WERI-Rb-1 (cell line): Measurements from ENCODE around the gene MYO5A.
"Not testable (repeated sequence)": the region's sequence is repeated elsewhere in the genome, so short reads cannot be mapped to it uniquely, and the experiment has no call there.

Experiments used
- DNase-seq: peaks from one replicate; pipeline ENCODE4 v3.0.0-alpha.2; 2020
- H3K27ac ChIP-seq: fragments of 250-450 bp; sonication (Bioruptor Pico); 2 replicates; pipeline ENCODE4 v1.5.1; 2020; ENCODE audit warnings: mild to moderate bottlenecking, moderate library complexity
- H3K27me3 ChIP-seq: fragments of 250-450 bp; sonication (Bioruptor Pico); 2 replicates; pipeline ENCODE4 v1.5.1; 2021; ENCODE audit warnings: mild to moderate bottlenecking, low read depth, moderate library complexity; ENCODE audit not compliant: insufficient read depth, severe bottlenecking
- H3K36me3 ChIP-seq: fragments of 250-450 bp; sonication (Bioruptor Pico); 2 replicates; pipeline ENCODE4 v1.5.1; 2020; ENCODE audit warnings: mild to moderate bottlenecking, moderate library complexity
- H3K4me3 ChIP-seq: 2 replicates; pipeline ENCODE4 v1.5.1; 2011; ENCODE audit warnings: low read depth, mild to moderate bottlenecking, control low read depth, low read length
- H3K9me3 ChIP-seq: fragments of 250-450 bp; sonication (Bioruptor Pico); 2 replicates; pipeline ENCODE4 v1.5.1; 2021; ENCODE audit warnings: mild to moderate bottlenecking, moderate library complexity; ENCODE audit not compliant: severe bottlenecking
- TF ChIP-seq, protein P1 (sequence below): IDR thresholded peaks from 2 replicates; pipeline ENCODE4 v1.5.1; 2011; ENCODE audit warnings: low read depth, mild to moderate bottlenecking, control low read depth, inconsistent platforms, low read length

The MYO5A gene

DNA sequence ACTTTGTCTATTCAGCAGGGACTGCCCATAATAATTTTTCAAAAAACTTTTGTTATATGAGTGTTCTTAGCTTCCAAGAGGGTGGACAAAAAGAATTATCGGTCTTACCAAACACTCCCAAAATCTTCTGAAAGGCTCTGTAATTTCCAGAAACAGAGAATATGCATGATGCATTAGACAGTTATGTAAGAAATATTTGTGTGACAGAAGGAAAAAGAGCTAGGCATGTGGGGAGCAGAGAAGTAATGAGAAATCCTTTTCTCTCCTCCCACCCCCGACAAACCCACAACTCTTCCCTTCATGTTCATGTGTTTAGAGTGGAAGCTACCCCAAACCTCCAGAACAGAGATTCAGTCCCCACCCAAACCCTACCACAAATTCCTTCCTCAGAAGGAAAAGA is 86.8 kb downstream of the MYO5A start:
- TF ChIP-seq, protein P1, sequence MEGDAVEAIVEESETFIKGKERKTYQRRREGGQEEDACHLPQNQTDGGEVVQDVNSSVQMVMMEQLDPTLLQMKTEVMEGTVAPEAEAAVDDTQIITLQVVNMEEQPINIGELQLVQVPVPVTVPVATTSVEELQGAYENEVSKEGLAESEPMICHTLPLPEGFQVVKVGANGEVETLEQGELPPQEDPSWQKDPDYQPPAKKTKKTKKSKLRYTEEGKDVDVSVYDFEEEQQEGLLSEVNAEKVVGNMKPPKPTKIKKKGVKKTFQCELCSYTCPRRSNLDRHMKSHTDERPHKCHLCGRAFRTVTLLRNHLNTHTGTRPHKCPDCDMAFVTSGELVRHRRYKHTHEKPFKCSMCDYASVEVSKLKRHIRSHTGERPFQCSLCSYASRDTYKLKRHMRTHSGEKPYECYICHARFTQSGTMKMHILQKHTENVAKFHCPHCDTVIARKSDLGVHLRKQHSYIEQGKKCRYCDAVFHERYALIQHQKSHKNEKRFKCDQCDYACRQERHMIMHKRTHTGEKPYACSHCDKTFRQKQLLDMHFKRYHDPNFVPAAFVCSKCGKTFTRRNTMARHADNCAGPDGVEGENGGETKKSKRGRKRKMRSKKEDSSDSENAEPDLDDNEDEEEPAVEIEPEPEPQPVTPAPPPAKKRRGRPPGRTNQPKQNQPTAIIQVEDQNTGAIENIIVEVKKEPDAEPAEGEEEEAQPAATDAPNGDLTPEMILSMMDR: no peak
- H3K27me3 ChIP-seq: no peaks in the 10 kb centered on the region
- no peak overlapping the region for H3K4me3 ChIP-seq
- H3K27ac ChIP-seq: no peak overlapping the region
- H3K9me3 ChIP-seq: no peaks in the 10 kb centered on the region
- no peak for DNase-seq
- no peaks in the 10 kb centered on the region for H3K36me3 ChIP-seq

DNA sequence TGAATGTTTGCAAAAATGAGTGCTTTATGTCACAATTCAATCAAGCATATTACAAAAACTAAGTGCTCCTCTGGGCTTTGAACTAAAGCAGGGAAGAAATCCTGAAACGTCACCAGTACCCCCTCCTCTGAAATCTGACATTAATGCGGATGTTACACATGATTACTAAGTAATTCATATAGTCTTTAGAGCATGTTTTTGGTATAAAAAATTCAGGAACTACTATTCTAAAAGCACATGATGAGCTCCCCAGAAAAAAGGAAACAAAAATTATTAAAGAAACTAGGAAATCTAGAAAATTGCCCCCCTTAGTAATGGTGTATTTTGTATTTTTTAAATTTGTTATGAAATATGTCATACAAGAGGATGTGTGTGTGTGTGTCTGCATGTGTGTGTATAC is 87.7 kb downstream of the MYO5A start:
- H3K27ac ChIP-seq: no peak overlapping the region
- DNase-seq: no peak
- TF ChIP-seq, protein P1: no peak

DNA sequence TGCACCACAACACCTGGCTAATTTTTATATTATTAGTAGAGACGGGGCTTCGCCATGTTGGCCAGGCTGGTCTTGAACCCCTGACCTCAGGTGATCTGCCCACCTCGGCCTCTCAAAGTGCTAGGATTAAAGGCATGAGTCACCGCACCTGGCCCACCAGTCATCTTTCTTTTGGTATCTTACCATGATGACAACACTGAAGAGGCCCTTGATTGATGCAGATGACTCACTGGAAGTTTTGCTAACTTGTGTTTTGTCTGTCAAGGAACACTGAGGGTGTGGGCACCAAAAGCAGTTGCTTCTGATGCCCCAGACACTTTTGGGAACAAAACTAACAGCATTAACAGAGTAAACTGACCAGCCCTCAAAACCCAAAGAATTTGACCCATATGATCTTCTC is 88.3 kb downstream of the MYO5A start:
- no peaks in the 10 kb centered on the region for H3K27me3 ChIP-seq
- TF ChIP-seq, protein P1: no peak
- no peak for DNase-seq
- H3K36me3 ChIP-seq: no peaks in the 10 kb centered on the region
- H3K9me3 ChIP-seq: no peaks in the 10 kb centered on the region
- H3K27ac ChIP-seq: no peak overlapping the region
- H3K4me3 ChIP-seq: no peak overlapping the region

More for the DNA sequence above, 87.7 kb downstream of the MYO5A start:
- Histone ChIP-seq H3K36me3 (no peaks in the 10 kb centered on the region), H3K9me3 (no peaks in the 10 kb centered on the region), H3K4me3 (no peak overlapping the region), H3K27me3 (no peaks in the 10 kb centered on the region)

DNA sequence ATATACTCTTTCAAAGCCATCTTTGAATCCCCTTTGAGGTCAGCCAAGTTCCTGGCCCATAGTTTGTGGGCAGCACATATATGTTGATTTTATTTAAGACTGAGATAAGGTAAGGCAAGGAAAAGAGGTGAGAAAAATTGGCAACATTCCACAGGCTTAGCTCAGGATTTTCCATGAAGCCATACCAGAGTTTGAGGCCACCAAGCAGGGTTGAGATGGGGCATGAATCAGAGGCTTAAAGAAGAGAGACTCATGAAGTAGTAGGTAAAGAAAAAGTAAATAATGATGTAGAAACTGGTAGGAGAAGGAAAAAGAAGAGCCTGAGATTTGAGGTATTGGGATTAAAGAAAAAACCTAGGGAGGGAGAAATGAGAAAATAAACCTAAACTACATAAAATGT is 89.2 kb downstream of the MYO5A start:
- no peak overlapping the region for H3K4me3 ChIP-seq
- H3K27ac ChIP-seq: no peak overlapping the region
- no peaks in the 10 kb centered on the region for H3K9me3 ChIP-seq
- no peak for DNase-seq
- no peaks in the 10 kb centered on the region for H3K27me3 ChIP-seq
- H3K36me3 ChIP-seq: no peaks in the 10 kb centered on the region
- TF ChIP-seq, protein P1: no peak

DNA sequence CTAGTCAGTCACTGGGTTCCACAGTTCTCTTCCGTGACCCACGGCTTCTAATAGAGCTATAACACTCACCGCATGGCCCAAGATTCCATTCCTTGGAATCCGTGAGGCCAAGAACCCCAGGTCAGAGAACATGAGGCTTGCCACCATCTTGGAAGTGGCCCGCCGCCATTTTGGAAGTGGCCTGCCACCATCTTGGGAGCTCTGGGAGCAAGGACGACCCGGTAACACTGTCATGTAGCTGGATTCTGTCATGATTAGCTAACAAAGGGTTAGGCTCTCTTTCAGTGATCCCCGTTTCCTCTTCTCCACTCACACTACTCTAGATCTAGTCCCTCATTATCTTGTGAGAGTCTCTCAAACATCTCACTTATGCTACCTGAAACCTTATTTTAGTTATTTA is 89.6 kb downstream of the MYO5A start:
- not testable (repeated sequence) for DNase-seq, H3K9me3 ChIP-seq, H3K36me3 ChIP-seq, H3K27me3 ChIP-seq, H3K27ac ChIP-seq, H3K4me3 ChIP-seq

DNA sequence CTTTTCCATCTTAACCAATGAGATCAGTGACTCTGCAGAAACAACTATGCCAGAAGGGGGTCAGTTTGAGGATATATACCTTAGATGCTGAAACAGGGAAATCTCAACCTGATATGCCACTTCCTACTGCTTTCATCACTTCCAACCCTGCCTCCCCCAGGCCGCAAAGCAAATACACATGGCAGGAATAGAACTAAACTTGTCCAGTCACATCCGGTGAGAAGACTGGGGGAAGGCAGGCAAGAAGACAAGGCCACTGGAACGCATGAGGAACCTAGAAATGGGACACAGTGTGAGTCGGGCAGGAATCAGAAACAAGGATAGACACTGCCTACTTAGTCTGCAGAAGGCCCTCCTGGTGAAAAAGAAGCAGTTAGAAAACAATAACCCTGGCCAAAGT is 90.6 kb downstream of the MYO5A start:
- DNase-seq: no peak
- H3K27ac ChIP-seq: no peak overlapping the region

More for the DNA sequence above, 90.6 kb downstream of the MYO5A start:
- TF ChIP-seq, protein P1: no peak
- Histone ChIP-seq H3K9me3 (no peaks in the 10 kb centered on the region), H3K27me3 (no peaks in the 10 kb centered on the region), H3K4me3 (no peak overlapping the region), H3K36me3 (no peaks in the 10 kb centered on the region)
